PFSK-1 (cell line): ENCODE measurements around the gene FBXO28.

Experiments used
- POLR2AphosphoS5 ChIP-seq: IDR thresholded peaks from 2 replicates; pipeline ENCODE4 v1.6.1; 2012; ENCODE audit warnings: low read depth, mild to moderate bottlenecking, control low read depth, low read length, moderate library complexity
- REST ChIP-seq, 2 experiments: IDR thresholded peaks; 2 replicates each; pipeline versions ENCODE4 v1.6.1 to v1.8.0; 2011 to 2012; ENCODE audit warnings: low read depth in 2 of 2, low read length in 2 of 2, control low read depth in 1 of 2, inconsistent platforms in 1 of 2, mild to moderate bottlenecking in 1 of 2, moderate library complexity in 1 of 2; ENCODE audit not compliant: insufficient read depth in 1 of 2
- TAF1 ChIP-seq: IDR thresholded peaks from 2 replicates; pipeline ENCODE4 v1.6.1; 2012; ENCODE audit warnings: low read length, control low read depth, borderline replicate concordance; ENCODE audit not compliant: insufficient read depth

- TF ChIP-seq POLR2AphosphoS5, result no peak
- TF ChIP-seq TAF1, result no peak
- TF ChIP-seq REST (IDR thresholded peaks at IDR 0.05; ENCODE audit: insufficient read depth in 1 of 2, low read depth in 2 of 2, low read length in 2 of 2), result no peak
These were observed 10.3 kb downstream of the FBXO28 start for GRCh38 chr1:224124220-224124619.
